ENCODE measurements around the gene FARSB.

FARSB gene

GRCh38 chr2:222673273-222673672 lies 17.4 kb upstream of the FARSB start (continued):
- TF ChIP-seq ZNF354C (tag by site-specific recombination; IDR thresholded peaks at IDR 0.05; ENCODE audit: borderline replicate concordance, low read depth), result no peak

GRCh38 chr2:222672068-222672401 lies 16.1 kb upstream of the FARSB start:
- Histone ChIP-seq H3K4me3 (ENCODE audit: low read depth, low read length) (no peak overlapping the region), H3K27ac (ENCODE audit: extremely low read depth, low read depth, low read length) (no peak overlapping the region), H3K36me3 (ENCODE audit: control insufficient read depth in 2 of 2, insufficient read depth in 1 of 2, low read length in 2 of 2) (no peaks in the 10 kb centered on the region), H3K4me1 (ENCODE audit: control insufficient read depth, insufficient read depth, low read length) (no peaks in the 10 kb centered on the region), H3K9me3 (ENCODE audit: control insufficient read depth, insufficient read depth, low read depth, low read length) (no peaks in the 10 kb centered on the region)
- CTCF ChIA-PET, result no interaction called here
- no peak for TF ChIP-seq GLIS2 (tag by site-specific recombination; IDR thresholded peaks at IDR 0.05)
- TF ChIP-seq ZBTB48 (tag by site-specific recombination; IDR thresholded peaks at IDR 0.05), result no peak
- no peak for TF ChIP-seq ZNF16 (tag by site-specific recombination; IDR thresholded peaks at IDR 0.05; ENCODE audit: low read depth)
- no peak for TF ChIP-seq ZNF266 (tag by site-specific recombination; IDR thresholded peaks at IDR 0.05; ENCODE audit: low read depth)
- no peak for TF ChIP-seq BCL6B (tag by site-specific recombination; IDR thresholded peaks at IDR 0.05)
- TF ChIP-seq ZNF664 (tag by site-specific recombination; IDR thresholded peaks at IDR 0.05), result no peak
- no peak for TF ChIP-seq ZNF221 (tag by site-specific recombination; IDR thresholded peaks at IDR 0.05; ENCODE audit: borderline replicate concordance)
- TF ChIP-seq ZNF624 (tag by site-specific recombination; IDR thresholded peaks at IDR 0.05), result no peak
- no peak for TF ChIP-seq ZNF26 (tag by site-specific recombination; IDR thresholded peaks at IDR 0.05)
- no peak for TF ChIP-seq ZNF704 (tag by site-specific recombination; IDR thresholded peaks at IDR 0.05)
- TF ChIP-seq ZNF623 (tag by site-specific recombination; IDR thresholded peaks at IDR 0.05), result no peak
- no peak for TF ChIP-seq SCRT1 (tag by site-specific recombination; IDR thresholded peaks at IDR 0.05; ENCODE audit: borderline replicate concordance)
- no peak for TF ChIP-seq ZNF174 (tag by site-specific recombination; IDR thresholded peaks at IDR 0.05)
- no peak for TF ChIP-seq GLI2 (tag by site-specific recombination; IDR thresholded peaks at IDR 0.05; ENCODE audit: borderline replicate concordance, low read depth)
- TF ChIP-seq SALL2 (tag by site-specific recombination; IDR thresholded peaks at IDR 0.05; ENCODE audit: borderline replicate concordance), result no peak
- no peak for TF ChIP-seq ZNF792 (tag by site-specific recombination; IDR thresholded peaks at IDR 0.05)
- TF ChIP-seq YY1 (tag by site-specific recombination; IDR thresholded peaks at IDR 0.05), result no peak
- no peak for TF ChIP-seq ZNF133 (tag by site-specific recombination; IDR thresholded peaks at IDR 0.05)
- POLR2A ChIA-PET, result no interaction called here

GRCh38 chr2:222671259-222672067 lies 15.6 kb upstream of the FARSB start, which contains the start of gene MOGAT1:
MOGAT1 (plus strand) TSS chr2:222671658; CDS start chr2:222671786, 128 bp downstream.
- no peaks in the 10 kb centered on the region for H3K4me1 ChIP-seq (ENCODE audit: control insufficient read depth, insufficient read depth, low read length)
- ChIA-PET CTCF (no interaction called here), POLR2A (no interaction called here)
- TF ChIP-seq ZNF211 (tag by site-specific recombination; IDR thresholded peaks at IDR 0.05; ENCODE audit: low read depth) (no peak), SP3 (tag by site-specific recombination; IDR thresholded peaks at IDR 0.05) (no peak), BCL6B (tag by site-specific recombination; IDR thresholded peaks at IDR 0.05) (no peak), ZNF354C (tag by site-specific recombination; IDR thresholded peaks at IDR 0.05; ENCODE audit: borderline replicate concordance, low read depth) (no peak), ZNF555 (tag by site-specific recombination; conservative IDR thresholded peaks at IDR 0.05) (no peak)
- H3K9me3 ChIP-seq (ENCODE audit: control insufficient read depth, insufficient read depth, low read depth, low read length), result no peaks in the 10 kb centered on the region
- no peak within 1 kb of the TSS for H3K27ac ChIP-seq (ENCODE audit: extremely low read depth, low read depth, low read length)
- H3K4me3 ChIP-seq (ENCODE audit: low read depth, low read length), result no peak within 1 kb of the TSS
- H3K36me3 ChIP-seq (ENCODE audit: control insufficient read depth in 2 of 2, insufficient read depth in 1 of 2, low read length in 2 of 2), result no peaks in the 10 kb centered on the region

All from HEK293 (cell line).